Left ventricle myocardium inferior (tissue), 1 donor: ENCODE data around the gene LOC101059915.
A peak's percentile ranks its signal among the peaks of the same experiment; 100 is the strongest.

ENCODE experiments used
- DNase-seq: peaks from one replicate; pipeline ENCODE4 v3.0.0-alpha.2; 2020
- H3K27ac ChIP-seq: fragments of 200-600 bp; replicated peaks from 2 replicates; pipeline ENCODE4 v1.8.0; 2021
- H3K27me3 ChIP-seq: fragments of 200-600 bp; 2 replicates; pipeline ENCODE4 v1.8.0; 2021; ENCODE audit warnings: low read depth
- H3K36me3 ChIP-seq: fragments of 200-600 bp; 2 replicates; pipeline ENCODE4 v1.8.0; 2021
- H3K4me1 ChIP-seq: fragments of 200-600 bp; 2 replicates; pipeline ENCODE4 v1.8.0; 2021
- H3K4me3 ChIP-seq: fragments of 200-600 bp; 2 replicates; pipeline ENCODE4 v1.8.0; 2021; ENCODE audit warnings: mild to moderate bottlenecking, moderate library complexity
- H3K9me3 ChIP-seq: fragments of 200-600 bp; replicated peaks from 2 replicates; pipeline ENCODE4 v1.8.0; 2021
- intact Hi-C: fragments of 100-400 bp; cut with micrococcal nuclease; formaldehyde crosslinking; loops from one replicate; pipeline ENCODE4 v1.11.0; 2022
- TF ChIP-seq, protein P1 (sequence below): fragments of 200-600 bp; IDR thresholded peaks from 2 replicates; pipeline ENCODE4 v1.8.0; 2021; ENCODE audit warnings: antibody characterized with exemption, mild to moderate bottlenecking, borderline replicate concordance
- donor health status: DM: no; HTN: yes; CAD: no; lungs with severe emphysema.

LOC101059915 gene

GRCh38 chrX:71667328-71668247, at the start of gene LOC101059915:
TSS of gene LOC101059915 (plus strand) at chrX:71667546.
- no peak within 1 kb of the TSS for H3K27ac ChIP-seq
- no peaks in the 10 kb centered on the region for H3K4me1 ChIP-seq
- no peak for DNase-seq

DNA sequence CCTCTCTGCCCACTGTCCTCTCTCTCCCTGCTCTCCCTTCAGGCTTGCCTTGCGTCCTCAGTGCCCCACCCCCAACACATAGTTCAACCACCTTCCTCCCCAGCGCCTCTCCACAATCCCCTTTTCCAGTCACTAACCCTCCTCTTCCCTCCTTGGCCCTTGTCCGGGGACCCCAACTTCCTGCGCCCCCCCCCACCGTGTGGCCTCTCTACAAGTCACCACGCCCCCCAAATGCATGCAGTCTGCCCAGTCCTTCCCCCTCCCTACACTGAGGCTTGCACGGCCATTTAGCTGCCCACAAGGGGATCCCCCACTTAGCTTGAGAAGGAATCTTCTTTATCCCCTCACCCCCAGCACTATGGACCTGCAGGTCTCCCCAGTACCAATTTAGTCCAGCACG, 49.6 kb upstream of the LOC101059915 start:
- TF ChIP-seq, protein P1, sequence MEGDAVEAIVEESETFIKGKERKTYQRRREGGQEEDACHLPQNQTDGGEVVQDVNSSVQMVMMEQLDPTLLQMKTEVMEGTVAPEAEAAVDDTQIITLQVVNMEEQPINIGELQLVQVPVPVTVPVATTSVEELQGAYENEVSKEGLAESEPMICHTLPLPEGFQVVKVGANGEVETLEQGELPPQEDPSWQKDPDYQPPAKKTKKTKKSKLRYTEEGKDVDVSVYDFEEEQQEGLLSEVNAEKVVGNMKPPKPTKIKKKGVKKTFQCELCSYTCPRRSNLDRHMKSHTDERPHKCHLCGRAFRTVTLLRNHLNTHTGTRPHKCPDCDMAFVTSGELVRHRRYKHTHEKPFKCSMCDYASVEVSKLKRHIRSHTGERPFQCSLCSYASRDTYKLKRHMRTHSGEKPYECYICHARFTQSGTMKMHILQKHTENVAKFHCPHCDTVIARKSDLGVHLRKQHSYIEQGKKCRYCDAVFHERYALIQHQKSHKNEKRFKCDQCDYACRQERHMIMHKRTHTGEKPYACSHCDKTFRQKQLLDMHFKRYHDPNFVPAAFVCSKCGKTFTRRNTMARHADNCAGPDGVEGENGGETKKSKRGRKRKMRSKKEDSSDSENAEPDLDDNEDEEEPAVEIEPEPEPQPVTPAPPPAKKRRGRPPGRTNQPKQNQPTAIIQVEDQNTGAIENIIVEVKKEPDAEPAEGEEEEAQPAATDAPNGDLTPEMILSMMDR: no peak
- H3K9me3 ChIP-seq: no peaks in the 10 kb centered on the region
- DNase-seq: no peak
- H3K4me1 ChIP-seq: peaks cover 9% of the 10 kb centered on the region
- intact Hi-C loops: no loop called here
- peaks cover 8% of the 10 kb centered on the region for H3K36me3 ChIP-seq
- no peak overlapping the region for H3K27ac ChIP-seq
- H3K27me3 ChIP-seq: no peaks in the 10 kb centered on the region
- H3K4me3 ChIP-seq: no peak overlapping the region

More at GRCh38 chrX:71667328-71668247, at the start of gene LOC101059915:
- Histone ChIP-seq H3K9me3 (no peaks in the 10 kb centered on the region), H3K4me3 (no peak within 1 kb of the TSS), H3K36me3 (no peaks in the 10 kb centered on the region), H3K27me3 (no peaks in the 10 kb centered on the region)
- TF ChIP-seq, protein P1: no peak
- intact Hi-C loops: no loop called here

- TF ChIP-seq, protein P1: no peak
- Histone ChIP-seq H3K36me3 (peaks cover 4% of the 10 kb centered on the region), H3K27me3 (no peaks in the 10 kb centered on the region), H3K4me1 (peaks cover 15% of the 10 kb centered on the region), H3K27ac (no peak within 1 kb of the TSS), H3K4me3 (no peak within 1 kb of the TSS), H3K9me3 (no peaks in the 10 kb centered on the region)
- intact Hi-C loops: no loop called here
- peak; percentile 37 for DNase-seq
Measured at GRCh38 chrX:71618303-71618721, 49.0 kb upstream of the LOC101059915 start, which contains the start of gene CXCR3. TSS of gene CXCR3 (minus strand) at chrX:71618511. CDS start at chrX:71618449, 62 bp downstream.

- DNase-seq: no peak
- Histone ChIP-seq H3K4me1 (peaks cover 18% of the 10 kb centered on the region), H3K4me3 (no peak overlapping the region), H3K9me3 (no peaks in the 10 kb centered on the region), H3K27ac (no peak overlapping the region), H3K36me3 (no peaks in the 10 kb centered on the region), H3K27me3 (no peaks in the 10 kb centered on the region)
- TF ChIP-seq, protein P1: no peak
- intact Hi-C loops: no loop called here
Measured at GRCh38 chrX:71618787-71619186, 48.6 kb upstream of the LOC101059915 start.

- TF ChIP-seq, protein P1: no peak
- no peaks in the 10 kb centered on the region for H3K27me3 ChIP-seq
- H3K4me1 ChIP-seq: peaks cover 18% of the 10 kb centered on the region
- no peak for DNase-seq
- intact Hi-C loops: no loop called here
- no peaks in the 10 kb centered on the region for H3K9me3 ChIP-seq
- no peak overlapping the region for H3K4me3 ChIP-seq
- no peaks in the 10 kb centered on the region for H3K36me3 ChIP-seq
- H3K27ac ChIP-seq: no peak overlapping the region
Measured at GRCh38 chrX:71619193-71619592, 48.2 kb upstream of the LOC101059915 start.
